Testis (tissue), 2 donors: Measurements from ENCODE around the gene LYSMD4.

ENCODE experiments used
- CTCF ChIP-seq, 3 experiments: fragments of 450-650 bp in 2 of 3; fragments of 200-600 bp in 1 of 3; sonication (generic) in 1 of 3; IDR thresholded peaks; one replicate each; pipeline ENCODE4 v1.5.1; 2016 to 2019; ENCODE audit warnings: antibody characterized with exemption in 3 of 3, mild to moderate bottlenecking in 2 of 3, moderate library complexity in 1 of 3
- POLR2A ChIP-seq: fragments of 450-650 bp; IDR thresholded peaks from one replicate; pipeline ENCODE4 v1.6.1; 2017; ENCODE audit warnings: antibody characterized with exemption, mild to moderate bottlenecking, moderate library complexity

DNA sequence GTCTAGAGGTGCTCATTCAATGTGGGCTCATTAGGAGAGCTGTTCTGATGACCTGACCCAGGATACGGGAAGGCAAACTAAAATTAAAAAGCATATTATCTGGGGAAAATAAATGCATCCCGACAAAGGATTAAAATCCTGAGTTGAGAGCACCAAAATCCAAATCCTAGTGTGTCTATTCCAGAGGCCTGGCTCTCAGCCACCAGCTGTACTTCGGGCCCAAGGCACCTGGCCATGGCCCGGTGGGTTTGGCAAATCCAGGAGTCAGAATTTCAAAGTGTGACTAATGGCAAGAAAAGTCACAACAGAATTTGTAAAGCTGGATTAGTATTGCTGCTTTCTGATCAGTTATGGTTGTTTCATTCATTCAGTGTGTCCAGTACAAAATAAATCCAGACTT, 2.6 kb upstream of the LYSMD4 start:
- TF ChIP-seq CTCF (IDR thresholded peaks at IDR 0.05) (no peak), POLR2A (no peak)
